Measurements from ENCODE around the gene POLE.

POLE gene

DNA sequence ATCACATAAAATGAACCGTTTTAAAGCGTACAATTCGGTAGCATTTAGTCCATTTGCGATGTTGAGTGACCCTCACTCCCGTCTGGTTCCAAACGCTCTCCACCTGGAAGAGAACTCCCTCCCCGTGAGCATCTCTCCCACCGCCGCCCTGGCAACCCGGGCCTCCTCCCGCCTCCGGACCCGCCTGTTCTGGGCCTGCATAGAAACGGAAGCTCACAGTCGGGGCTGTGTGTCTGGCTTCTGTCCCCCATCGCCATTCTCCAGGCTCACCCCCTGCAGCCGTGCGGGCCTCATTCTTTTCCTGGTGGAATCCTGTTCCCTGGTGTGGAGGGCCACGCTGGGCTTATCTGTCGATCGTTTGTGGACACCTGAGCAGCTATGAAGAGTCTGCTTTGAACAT is 94.1 kb downstream of the POLE start:
- peaks cover 71% of the 10 kb centered on the region for H3K27me3 ChIP-seq
- H3K4me3 ChIP-seq (ENCODE audit: low read depth in 1 of 2, low read length in 1 of 2), result no peak overlapping the region
- TF ChIP-seq, protein P1, sequence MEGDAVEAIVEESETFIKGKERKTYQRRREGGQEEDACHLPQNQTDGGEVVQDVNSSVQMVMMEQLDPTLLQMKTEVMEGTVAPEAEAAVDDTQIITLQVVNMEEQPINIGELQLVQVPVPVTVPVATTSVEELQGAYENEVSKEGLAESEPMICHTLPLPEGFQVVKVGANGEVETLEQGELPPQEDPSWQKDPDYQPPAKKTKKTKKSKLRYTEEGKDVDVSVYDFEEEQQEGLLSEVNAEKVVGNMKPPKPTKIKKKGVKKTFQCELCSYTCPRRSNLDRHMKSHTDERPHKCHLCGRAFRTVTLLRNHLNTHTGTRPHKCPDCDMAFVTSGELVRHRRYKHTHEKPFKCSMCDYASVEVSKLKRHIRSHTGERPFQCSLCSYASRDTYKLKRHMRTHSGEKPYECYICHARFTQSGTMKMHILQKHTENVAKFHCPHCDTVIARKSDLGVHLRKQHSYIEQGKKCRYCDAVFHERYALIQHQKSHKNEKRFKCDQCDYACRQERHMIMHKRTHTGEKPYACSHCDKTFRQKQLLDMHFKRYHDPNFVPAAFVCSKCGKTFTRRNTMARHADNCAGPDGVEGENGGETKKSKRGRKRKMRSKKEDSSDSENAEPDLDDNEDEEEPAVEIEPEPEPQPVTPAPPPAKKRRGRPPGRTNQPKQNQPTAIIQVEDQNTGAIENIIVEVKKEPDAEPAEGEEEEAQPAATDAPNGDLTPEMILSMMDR (IDR thresholded peaks at IDR 0.05), result no peak
- no peaks in the 10 kb centered on the region for H3K9me3 ChIP-seq
- no peaks in the 10 kb centered on the region for H3K36me3 ChIP-seq
- no peak overlapping the region for H3K27ac ChIP-seq
- H3K4me1 ChIP-seq (ENCODE audit: control insufficient read depth in 1 of 2, insufficient read depth in 1 of 2, low read depth in 1 of 2, low read length in 1 of 2), result no peaks in the 10 kb centered on the region

- no peaks in the 10 kb centered on the region for H3K4me1 ChIP-seq (ENCODE audit: control insufficient read depth in 1 of 2, insufficient read depth in 1 of 2, low read depth in 1 of 2, low read length in 1 of 2)
- TF ChIP-seq, protein P1 (IDR thresholded peaks at IDR 0.05), result no peak
These were observed 94.7 kb downstream of the POLE start for GRCh38 chr12:132592282-132592970.

DNA sequence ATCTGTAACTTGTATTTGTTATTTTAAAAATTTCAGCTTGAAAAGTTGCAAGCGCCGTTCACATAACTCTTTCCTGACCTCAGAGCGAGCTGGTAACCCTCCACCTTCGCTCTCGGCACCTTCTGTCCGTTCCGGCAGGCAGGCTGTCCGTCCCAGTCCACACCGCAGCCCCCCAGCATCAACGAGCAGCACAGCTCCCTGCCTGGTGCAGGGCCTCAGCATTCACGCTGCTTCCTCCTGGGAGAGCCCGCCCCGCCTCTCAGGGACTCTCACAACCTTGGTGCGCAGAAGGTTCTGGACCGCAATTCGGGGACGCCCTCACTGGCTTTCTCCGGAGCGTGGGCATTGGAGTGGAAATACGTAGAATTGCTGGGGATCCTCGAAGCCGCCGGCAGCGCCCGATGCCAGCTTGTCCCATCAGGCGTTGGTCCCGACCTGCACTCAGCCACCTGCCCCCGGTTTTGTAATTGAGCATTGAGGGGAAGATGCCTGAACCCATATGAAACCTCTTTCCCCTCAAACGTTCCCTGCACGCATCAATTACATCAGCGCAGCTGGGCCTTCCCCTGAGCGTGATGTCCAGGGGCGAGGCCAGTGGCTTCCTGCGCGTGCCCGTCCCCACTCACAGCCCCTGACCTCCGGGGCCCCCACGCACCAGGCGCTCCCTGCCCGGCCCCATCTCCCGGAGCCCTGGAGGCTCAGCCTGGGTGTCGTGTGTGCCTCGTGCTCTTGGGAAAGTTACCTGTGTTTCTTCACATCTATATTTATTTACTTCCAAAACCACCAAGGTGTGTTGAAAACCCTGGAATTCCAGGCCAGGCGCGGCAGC is 95.8 kb downstream of the POLE start:
- TF ChIP-seq, protein P1 (IDR thresholded peaks at IDR 0.05), result no peak
- peaks cover 53% of the 10 kb centered on the region for H3K27me3 ChIP-seq

More at GRCh38 chr12:132592282-132592970, 94.7 kb downstream of the POLE start:
- Histone ChIP-seq H3K9me3 (no peaks in the 10 kb centered on the region), H3K27me3 (peaks cover 64% of the 10 kb centered on the region), H3K27ac (no peak overlapping the region), H3K4me3 (ENCODE audit: low read depth in 1 of 2, low read length in 1 of 2) (no peak overlapping the region), H3K36me3 (no peaks in the 10 kb centered on the region)

GRCh38 chr12:132588821-132589669 is 98.1 kb downstream of the POLE start:
- H3K27ac ChIP-seq, result no peak overlapping the region
- no peaks in the 10 kb centered on the region for H3K9me3 ChIP-seq
- TF ChIP-seq, protein P1 (IDR thresholded peaks at IDR 0.05), result no peak
- H3K4me3 ChIP-seq (ENCODE audit: low read depth in 1 of 2, low read length in 1 of 2), result no peak overlapping the region
- no peaks in the 10 kb centered on the region for H3K36me3 ChIP-seq
- peaks cover 36% of the 10 kb centered on the region for H3K27me3 ChIP-seq
- no peaks in the 10 kb centered on the region for H3K4me1 ChIP-seq (ENCODE audit: control insufficient read depth in 1 of 2, insufficient read depth in 1 of 2, low read depth in 1 of 2, low read length in 1 of 2)

More for the DNA sequence above, 95.8 kb downstream of the POLE start:
- Histone ChIP-seq H3K9me3 (no peaks in the 10 kb centered on the region), H3K4me1 (ENCODE audit: control insufficient read depth in 1 of 2, insufficient read depth in 1 of 2, low read depth in 1 of 2, low read length in 1 of 2) (no peaks in the 10 kb centered on the region), H3K27ac (no peak overlapping the region), H3K36me3 (no peaks in the 10 kb centered on the region), H3K4me3 (ENCODE audit: low read depth in 1 of 2, low read length in 1 of 2) (no peak overlapping the region)

DNA sequence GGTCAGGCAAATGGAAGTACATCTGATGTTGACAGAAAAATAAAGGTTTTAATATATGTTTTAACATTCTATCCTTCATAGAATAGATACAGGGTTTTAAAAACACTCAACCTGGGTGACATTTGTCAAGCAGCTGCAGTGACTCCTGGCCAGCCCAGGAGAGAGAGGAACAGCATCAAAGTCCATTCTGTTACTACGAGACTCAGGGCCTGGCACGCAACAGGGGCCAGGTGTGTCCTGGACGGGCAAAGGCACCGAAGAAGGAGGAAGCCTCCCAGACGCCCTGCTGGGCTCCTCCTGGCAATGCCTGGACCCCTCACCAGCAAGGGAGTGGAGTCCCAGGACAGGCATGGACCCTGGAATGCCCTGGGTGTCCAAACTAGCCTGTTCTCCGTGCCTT is 98.8 kb downstream of the POLE start:
- H3K9me3 ChIP-seq, result no peaks in the 10 kb centered on the region
- TF ChIP-seq, protein P1 (IDR thresholded peaks at IDR 0.05), result no peak
- peaks cover 4% of the 10 kb centered on the region for H3K36me3 ChIP-seq
- H3K4me1 ChIP-seq (ENCODE audit: control insufficient read depth in 1 of 2, insufficient read depth in 1 of 2, low read depth in 1 of 2, low read length in 1 of 2), result no peaks in the 10 kb centered on the region
- no peak overlapping the region for H3K4me3 ChIP-seq (ENCODE audit: low read depth in 1 of 2, low read length in 1 of 2)
- no peak overlapping the region for H3K27ac ChIP-seq
- H3K27me3 ChIP-seq, result peaks cover 29% of the 10 kb centered on the region
